ENCODE results near the gene MYOM3. TPM values are rescaled to one million over a fixed set of nuclear protein-coding genes. Genes with fewer than 3 reads are reported as not detected.

MYOM3 gene
- total RNA-seq, 1 donor from 2014 or later: not detected

DNA sequence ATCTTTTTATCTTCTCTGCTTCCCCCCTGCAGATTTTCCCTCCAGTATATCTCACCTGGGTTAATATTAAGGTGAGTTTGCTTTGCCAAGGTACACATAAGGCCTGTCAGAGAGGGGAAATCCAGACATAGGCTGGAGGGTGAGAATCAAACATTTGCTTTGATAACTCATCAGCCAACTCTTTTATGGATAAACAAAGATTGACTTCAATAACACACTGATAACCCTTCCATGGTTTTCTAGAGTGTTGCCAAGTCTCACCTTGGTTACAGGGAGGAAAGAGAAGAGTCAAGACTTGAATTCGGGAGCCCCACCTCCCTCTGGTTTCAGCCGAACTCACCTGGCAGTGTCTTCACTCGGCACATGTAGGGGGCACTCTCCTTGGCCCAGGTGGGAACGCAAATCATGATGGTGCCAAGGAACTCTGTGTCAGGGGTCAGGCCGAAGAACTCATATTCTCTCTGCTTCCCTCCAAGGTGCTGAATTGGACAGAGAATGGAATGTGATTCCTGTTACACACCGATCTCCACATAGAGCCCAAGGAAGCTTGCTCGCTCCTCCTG, 15.9 kb upstream of the MYOM3 start:
- no peaks in the 10 kb centered on the region for H3K4me1 Mint-ChIP-seq (ENCODE audit: low read depth)
- DNase-seq (ENCODE audit: low spot score): no peak
- H3K4me3 Mint-ChIP-seq: no peak overlapping the region
- intact Hi-C loops (cut with micrococcal nuclease): no loop called here
- peaks cover 11% of the 10 kb centered on the region for H3K27me3 Mint-ChIP-seq (ENCODE audit: insufficient read depth)
- no peak overlapping the region for H3K27ac Mint-ChIP-seq
- no peaks in the 10 kb centered on the region for H3K36me3 Mint-ChIP-seq (ENCODE audit: low read depth)
- peaks cover 9% of the 10 kb centered on the region for H3K9me3 Mint-ChIP-seq

DNA sequence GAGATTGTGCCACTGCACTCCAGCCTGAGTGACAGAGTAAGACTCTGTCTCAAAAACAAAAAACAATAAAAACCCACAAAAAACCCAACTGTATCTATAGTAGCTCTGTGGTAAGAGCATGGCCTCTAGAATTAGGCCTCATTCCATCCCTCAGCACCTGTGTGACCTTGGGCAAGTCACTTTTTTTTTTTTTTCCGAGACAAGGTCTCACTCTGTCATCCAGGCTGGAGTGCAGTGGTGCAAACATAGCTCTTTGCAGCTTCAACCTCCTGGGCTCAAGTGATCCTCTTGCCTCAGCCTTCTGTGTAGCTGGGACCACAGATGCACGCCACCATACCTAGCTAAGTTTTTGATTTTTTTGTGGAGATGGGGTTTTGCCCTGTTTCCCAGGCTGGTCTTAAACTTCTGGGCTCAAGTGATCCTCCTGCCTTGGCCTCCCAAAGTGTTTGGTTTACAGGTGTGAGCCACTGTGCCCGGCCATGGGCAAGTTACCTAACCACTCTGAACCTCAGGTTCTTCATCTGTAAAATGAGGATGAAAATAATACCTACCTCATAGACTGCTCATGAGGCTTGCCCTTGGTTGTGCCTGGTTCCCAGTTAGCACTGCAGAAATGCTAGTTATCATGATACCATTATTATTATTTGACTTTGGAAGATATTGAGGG, 15.3 kb upstream of the MYOM3 start:
- intact Hi-C loops (cut with micrococcal nuclease): no loop called here

DNA sequence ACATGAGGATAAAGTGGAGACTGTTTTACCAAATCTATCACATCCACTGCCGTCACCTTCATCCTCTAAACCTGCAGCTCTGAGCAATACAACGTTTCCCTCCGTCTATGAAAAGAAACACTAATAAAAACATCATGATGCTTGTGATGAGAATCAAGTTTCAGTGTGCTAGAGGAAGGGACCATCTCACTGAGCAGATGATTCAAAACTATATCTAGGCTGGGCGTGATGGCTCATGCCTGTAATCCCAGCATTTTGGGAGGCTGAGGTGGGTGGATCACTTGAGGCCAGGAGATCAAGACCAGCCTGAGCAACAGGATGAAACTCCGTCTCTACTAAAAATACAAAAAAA, 14.7 kb upstream of the MYOM3 start:
- Mint-ChIP-seq H3K27ac (no peak overlapping the region), H3K4me3 (no peak overlapping the region), H3K27me3 (ENCODE audit: insufficient read depth) (peaks cover 8% of the 10 kb centered on the region), H3K9me3 (peaks cover 8% of the 10 kb centered on the region), H3K4me1 (ENCODE audit: low read depth) (no peaks in the 10 kb centered on the region), H3K36me3 (ENCODE audit: low read depth) (no peaks in the 10 kb centered on the region)
- intact Hi-C loops (cut with micrococcal nuclease): no loop called here
- DNase-seq (ENCODE audit: low spot score): no peak

More for the DNA sequence above, 15.3 kb upstream of the MYOM3 start:
- H3K4me1 Mint-ChIP-seq (ENCODE audit: low read depth): no peaks in the 10 kb centered on the region
- no peak for DNase-seq (ENCODE audit: low spot score)
- H3K27ac Mint-ChIP-seq: no peak overlapping the region
- no peaks in the 10 kb centered on the region for H3K36me3 Mint-ChIP-seq (ENCODE audit: low read depth)
- H3K9me3 Mint-ChIP-seq: peaks cover 9% of the 10 kb centered on the region
- H3K4me3 Mint-ChIP-seq: no peak overlapping the region
- H3K27me3 Mint-ChIP-seq (ENCODE audit: insufficient read depth): peaks cover 8% of the 10 kb centered on the region

DNA sequence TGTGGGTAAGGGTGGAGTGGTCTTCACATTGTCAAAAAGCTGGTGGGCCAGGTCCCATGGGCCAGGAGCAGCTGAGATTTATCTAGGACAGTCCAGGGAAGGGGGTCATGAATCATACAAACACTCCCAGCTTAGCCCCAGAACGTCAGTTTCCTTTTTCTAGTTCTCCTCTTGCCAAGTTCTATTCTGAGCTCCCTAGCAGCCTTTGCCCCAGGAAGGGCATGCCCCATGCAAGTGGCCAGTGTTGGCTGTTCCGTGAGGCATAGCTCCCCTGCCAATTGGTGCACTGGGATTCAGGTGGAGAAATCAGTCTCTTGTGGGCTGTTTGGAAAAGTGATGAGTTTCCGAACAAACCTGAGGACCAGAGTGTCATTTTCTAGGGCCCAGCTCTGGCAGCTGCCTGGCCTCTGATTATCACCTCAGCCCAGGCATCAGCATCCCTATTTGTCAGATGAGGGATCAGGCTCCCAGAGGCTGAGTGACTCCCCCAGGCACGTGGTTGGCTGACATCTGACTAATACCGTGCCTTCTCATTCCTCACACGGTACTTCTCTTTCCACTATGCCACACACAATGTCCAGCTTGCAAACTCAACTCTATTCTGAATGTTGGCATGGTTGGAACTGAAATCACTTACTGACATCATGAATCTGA, 14.2 kb upstream of the MYOM3 start:
- Mint-ChIP-seq H3K27me3 (ENCODE audit: insufficient read depth) (peaks cover 8% of the 10 kb centered on the region), H3K4me1 (ENCODE audit: low read depth) (no peaks in the 10 kb centered on the region), H3K4me3 (no peak overlapping the region), H3K9me3 (peaks cover 6% of the 10 kb centered on the region), H3K27ac (no peak overlapping the region), H3K36me3 (ENCODE audit: low read depth) (no peaks in the 10 kb centered on the region)
- intact Hi-C loops (cut with micrococcal nuclease): no loop called here
- DNase-seq (ENCODE audit: low spot score): no peak

DNA sequence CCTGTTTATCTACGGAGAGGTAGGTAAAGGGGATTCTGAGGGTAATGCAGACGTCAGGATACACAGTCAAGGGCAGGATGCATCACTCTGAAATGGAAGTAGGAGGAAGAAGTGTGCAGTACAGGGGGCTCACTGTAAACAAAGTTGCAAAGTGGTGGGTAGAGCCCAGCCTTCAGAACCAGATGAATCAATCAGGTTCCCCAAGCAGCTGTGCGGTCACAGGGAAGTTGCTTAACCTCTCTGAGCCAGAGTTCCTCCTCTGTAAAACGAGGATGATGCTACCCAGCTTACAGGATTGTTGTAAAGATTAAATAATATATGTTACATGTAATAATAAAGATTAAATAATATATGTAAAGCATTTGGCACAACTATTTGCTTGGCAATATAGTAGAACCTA, 13.5 kb upstream of the MYOM3 start:
- Mint-ChIP-seq H3K4me3 (no peak overlapping the region), H3K27me3 (ENCODE audit: insufficient read depth) (peaks cover 8% of the 10 kb centered on the region)

DNA sequence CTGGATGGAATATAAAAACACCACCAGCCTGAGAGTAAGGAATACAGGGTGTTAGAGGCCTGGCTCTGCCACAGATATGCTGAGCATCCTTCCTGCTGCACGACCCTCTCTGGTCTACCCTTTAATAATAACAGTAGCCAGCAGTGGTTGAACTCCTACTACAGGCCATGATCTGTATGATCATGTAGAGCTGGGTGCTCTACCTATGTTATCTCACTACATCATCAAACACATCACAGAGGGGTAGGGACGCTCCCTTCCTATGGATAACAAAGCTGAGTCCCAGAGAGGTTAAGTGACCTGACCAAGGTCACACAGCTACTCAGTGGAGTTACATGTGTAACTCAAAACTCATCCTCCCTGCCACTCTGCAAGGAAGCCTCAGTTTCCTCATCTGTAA, 13.0 kb upstream of the MYOM3 start:
- H3K9me3 Mint-ChIP-seq: peaks cover 3% of the 10 kb centered on the region
- no peaks in the 10 kb centered on the region for H3K36me3 Mint-ChIP-seq (ENCODE audit: low read depth)
- H3K27ac Mint-ChIP-seq: no peak overlapping the region
- H3K4me1 Mint-ChIP-seq (ENCODE audit: low read depth): no peaks in the 10 kb centered on the region
- no peak overlapping the region for H3K4me3 Mint-ChIP-seq
- DNase-seq (ENCODE audit: low spot score): no peak
- intact Hi-C loops (cut with micrococcal nuclease): no loop called here
- peaks cover 8% of the 10 kb centered on the region for H3K27me3 Mint-ChIP-seq (ENCODE audit: insufficient read depth)

More for the DNA sequence above, 13.5 kb upstream of the MYOM3 start:
- peaks cover 6% of the 10 kb centered on the region for H3K9me3 Mint-ChIP-seq
- intact Hi-C loops (cut with micrococcal nuclease): no loop called here
- no peak for DNase-seq (ENCODE audit: low spot score)
- H3K27ac Mint-ChIP-seq: no peak overlapping the region
- H3K36me3 Mint-ChIP-seq (ENCODE audit: low read depth): no peaks in the 10 kb centered on the region
- no peaks in the 10 kb centered on the region for H3K4me1 Mint-ChIP-seq (ENCODE audit: low read depth)

DNA sequence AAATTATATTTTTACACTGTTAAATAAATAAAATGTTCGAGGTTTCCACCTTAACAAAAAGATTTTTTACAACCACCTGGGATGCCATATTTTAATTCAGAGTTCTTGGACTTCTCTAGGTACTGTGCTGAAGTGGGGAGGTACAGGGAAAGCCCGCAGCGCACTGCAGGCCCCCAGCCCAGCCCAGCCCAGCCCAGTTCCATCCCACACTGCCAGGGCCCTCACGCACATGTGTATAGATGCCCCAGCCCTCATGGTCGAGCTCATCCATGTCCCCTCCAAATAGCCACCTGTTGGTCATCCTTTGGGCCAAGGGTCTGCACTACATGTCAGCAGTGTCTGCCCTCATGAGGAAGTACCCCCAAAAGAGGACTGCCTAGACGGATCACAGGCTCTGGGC, 11.7 kb upstream of the MYOM3 start:
- Mint-ChIP-seq H3K4me3 (no peak overlapping the region), H3K27me3 (ENCODE audit: insufficient read depth) (peaks cover 5% of the 10 kb centered on the region), H3K27ac (no peak overlapping the region), H3K36me3 (ENCODE audit: low read depth) (no peaks in the 10 kb centered on the region), H3K9me3 (no peaks in the 10 kb centered on the region), H3K4me1 (ENCODE audit: low read depth) (no peaks in the 10 kb centered on the region)
- intact Hi-C loops (cut with micrococcal nuclease): no loop called here
- no peak for DNase-seq (ENCODE audit: low spot score)

DNA sequence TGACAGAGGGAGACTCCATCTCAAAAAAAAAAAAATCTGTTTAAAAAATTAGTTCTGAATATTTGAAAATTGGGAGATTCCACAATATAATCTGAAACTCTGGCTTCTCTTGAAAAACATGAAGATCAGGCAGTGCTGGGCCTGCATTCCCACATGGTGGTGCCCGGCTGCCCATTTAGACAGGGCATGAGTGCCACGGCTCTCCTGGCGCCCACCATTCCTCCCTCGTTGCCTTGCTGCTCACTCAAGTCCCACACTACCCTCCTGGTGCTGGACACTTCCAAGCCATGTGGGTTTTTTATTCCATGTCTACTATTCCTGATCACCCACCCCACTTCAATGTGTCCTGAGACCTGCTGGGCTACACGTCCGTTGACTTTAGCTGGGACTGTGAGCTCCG, 10.8 kb upstream of the MYOM3 start:
- intact Hi-C loops (cut with micrococcal nuclease): no loop called here

DNA sequence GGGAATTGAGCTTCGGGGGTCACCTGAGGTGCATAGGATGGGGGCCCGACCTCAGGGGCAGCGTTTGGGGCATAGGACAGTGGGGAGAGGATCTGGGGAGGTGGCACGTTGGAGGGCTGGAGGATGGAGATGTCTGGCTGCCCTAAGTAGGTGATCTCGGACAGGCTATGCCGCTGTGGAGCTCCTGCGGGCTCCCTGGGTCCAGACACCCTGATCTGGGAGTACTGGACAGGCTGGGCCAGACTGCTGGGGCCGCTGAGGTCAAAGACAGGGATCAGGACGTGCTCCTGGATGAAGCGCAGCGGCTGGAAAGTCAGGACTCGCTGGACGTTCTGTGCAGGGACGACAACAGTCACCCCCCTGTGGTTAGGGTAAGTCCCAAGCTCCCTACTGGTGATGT, 9.5 kb upstream of the MYOM3 start:
- no peaks in the 10 kb centered on the region for H3K4me1 Mint-ChIP-seq (ENCODE audit: low read depth)
- DNase-seq (ENCODE audit: low spot score): no peak
- H3K36me3 Mint-ChIP-seq (ENCODE audit: low read depth): no peaks in the 10 kb centered on the region
- no peaks in the 10 kb centered on the region for H3K9me3 Mint-ChIP-seq
- intact Hi-C loops (cut with micrococcal nuclease): no loop called here
- H3K27me3 Mint-ChIP-seq (ENCODE audit: insufficient read depth): peaks cover 12% of the 10 kb centered on the region
- no peak overlapping the region for H3K4me3 Mint-ChIP-seq
- H3K27ac Mint-ChIP-seq: no peak overlapping the region

More for the DNA sequence above, 10.8 kb upstream of the MYOM3 start:
- H3K27me3 Mint-ChIP-seq (ENCODE audit: insufficient read depth): peaks cover 4% of the 10 kb centered on the region
- H3K4me3 Mint-ChIP-seq: no peak overlapping the region
- no peaks in the 10 kb centered on the region for H3K36me3 Mint-ChIP-seq (ENCODE audit: low read depth)
- no peaks in the 10 kb centered on the region for H3K9me3 Mint-ChIP-seq
- H3K27ac Mint-ChIP-seq: no peak overlapping the region
- no peak for DNase-seq (ENCODE audit: low spot score)
- H3K4me1 Mint-ChIP-seq (ENCODE audit: low read depth): no peaks in the 10 kb centered on the region

DNA sequence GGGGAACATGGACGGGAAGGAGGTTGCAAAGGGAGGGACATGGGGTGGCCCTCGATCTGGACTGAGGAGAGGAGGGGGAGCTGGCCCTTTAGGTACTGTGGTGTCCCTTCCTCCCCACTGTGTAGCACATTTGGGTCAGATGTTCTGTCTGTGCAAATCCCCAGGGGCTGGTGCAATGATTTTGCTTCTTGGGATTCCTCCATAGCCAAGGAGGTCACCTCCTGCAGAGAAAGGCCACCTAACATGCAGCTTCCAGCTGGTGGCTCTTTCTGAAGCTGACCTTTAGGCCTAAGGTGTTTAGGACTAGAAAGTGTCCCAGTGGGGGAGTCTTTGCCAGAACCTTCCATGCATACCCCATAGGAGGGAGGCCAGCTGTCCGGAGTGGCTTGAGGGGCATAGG, 9.0 kb upstream of the MYOM3 start:
- intact Hi-C loops (cut with micrococcal nuclease): no loop called here
- H3K36me3 Mint-ChIP-seq (ENCODE audit: low read depth): no peaks in the 10 kb centered on the region
- peaks cover 16% of the 10 kb centered on the region for H3K27me3 Mint-ChIP-seq (ENCODE audit: insufficient read depth)
- no peaks in the 10 kb centered on the region for H3K4me1 Mint-ChIP-seq (ENCODE audit: low read depth)
- no peak overlapping the region for H3K27ac Mint-ChIP-seq
- no peaks in the 10 kb centered on the region for H3K9me3 Mint-ChIP-seq
- DNase-seq (ENCODE audit: low spot score): no peak
- H3K4me3 Mint-ChIP-seq: no peak overlapping the region

DNA sequence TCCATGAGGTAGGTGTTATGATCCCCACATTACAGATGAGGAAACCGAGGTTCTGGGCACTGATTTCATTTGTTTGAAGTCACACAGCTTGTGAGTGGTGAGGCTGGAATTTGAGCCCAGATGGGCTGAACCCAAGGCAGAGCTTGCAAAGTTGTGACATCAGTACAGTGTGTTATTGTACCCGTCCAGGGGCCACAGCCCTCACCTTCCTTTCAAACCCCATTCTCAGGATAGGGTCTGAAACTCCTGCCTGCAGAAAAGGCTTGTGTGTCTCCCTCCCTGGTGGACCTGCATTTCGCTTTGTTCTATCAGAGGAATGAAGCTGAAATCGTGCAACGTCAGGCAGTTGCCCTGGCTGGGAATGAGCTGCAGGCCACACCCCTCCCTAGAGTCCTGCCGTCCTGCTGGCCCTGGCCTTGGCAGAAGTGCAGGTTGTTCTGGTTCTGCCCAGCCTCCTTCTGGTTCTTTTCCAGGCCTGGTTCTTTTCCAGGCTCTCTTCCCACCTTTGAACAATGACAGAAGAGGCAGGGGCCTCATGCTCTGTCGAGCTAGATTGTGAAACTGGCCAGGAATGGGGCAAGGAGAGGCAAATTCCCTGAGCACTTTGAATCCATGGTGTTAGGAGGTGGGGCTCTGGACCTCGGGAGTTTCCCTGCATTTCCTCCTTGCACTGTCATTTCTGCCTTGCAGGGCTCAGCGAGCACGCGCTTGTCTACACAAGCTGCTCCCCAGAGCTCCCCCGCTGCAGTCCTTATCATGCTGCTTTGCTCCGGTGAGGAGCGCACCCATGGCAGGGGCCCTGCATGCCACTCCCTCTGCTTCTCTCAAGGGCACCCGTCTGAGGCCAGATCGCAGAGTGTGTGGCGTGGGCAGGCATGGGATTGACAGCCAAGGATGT, 8.2 kb upstream of the MYOM3 start:
- Mint-ChIP-seq H3K27ac (no peak overlapping the region), H3K36me3 (ENCODE audit: low read depth) (no peaks in the 10 kb centered on the region), H3K9me3 (no peaks in the 10 kb centered on the region), H3K4me3 (no peak overlapping the region), H3K4me1 (ENCODE audit: low read depth) (no peaks in the 10 kb centered on the region), H3K27me3 (ENCODE audit: insufficient read depth) (peaks cover 18% of the 10 kb centered on the region)
- intact Hi-C loops (cut with micrococcal nuclease): no loop called here
- no peak for DNase-seq (ENCODE audit: low spot score)

DNA sequence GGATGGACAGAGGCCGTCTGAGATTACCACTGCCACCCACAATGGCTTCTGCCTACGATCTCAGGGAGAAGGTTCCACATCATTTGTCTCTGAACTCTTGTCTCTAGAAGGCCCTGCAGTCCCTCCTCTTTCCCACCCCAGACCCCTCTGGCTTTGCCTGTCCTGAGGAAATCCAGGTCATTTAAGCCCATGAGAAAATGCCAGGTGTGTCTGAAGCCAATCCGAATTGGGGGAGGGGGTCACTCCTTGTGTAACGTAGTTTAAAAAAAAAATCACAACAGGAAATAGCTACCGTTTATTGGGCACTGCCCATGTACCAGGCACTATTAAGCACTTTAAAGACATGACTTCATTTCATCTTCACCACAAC, 7.5 kb upstream of the MYOM3 start:
- no peaks in the 10 kb centered on the region for H3K4me1 Mint-ChIP-seq (ENCODE audit: low read depth)
- DNase-seq (ENCODE audit: low spot score): no peak
- no peaks in the 10 kb centered on the region for H3K9me3 Mint-ChIP-seq
- no peak overlapping the region for H3K4me3 Mint-ChIP-seq
- no peaks in the 10 kb centered on the region for H3K36me3 Mint-ChIP-seq (ENCODE audit: low read depth)
- H3K27ac Mint-ChIP-seq: no peak overlapping the region
- intact Hi-C loops (cut with micrococcal nuclease): no loop called here
- H3K27me3 Mint-ChIP-seq (ENCODE audit: insufficient read depth): peaks cover 18% of the 10 kb centered on the region

Measured in activated T-helper 1 cell treated with anti-CD3 and anti-CD28 coated beads, Interleukin-12 subunit alpha, Interleukin-12 subunit beta, Interleukin-2, Interleukin-4 antibody, amounts not matched to agents 30 ng/mL and 10 ng/mL and 1 ng/mL, durations not matched to agents 14 hours and 24 hours and 36 hours (primary cell).